HUES48 (cell line): Measurements from ENCODE around the gene SERINC2.
A peak's percentile ranks its signal among the peaks of the same experiment; 100 is the strongest.
"Not testable (repeated sequence)": the region's sequence is repeated elsewhere in the genome, so short reads cannot be mapped to it uniquely, and the experiment has no call there.

Source experiments
- H3K27ac ChIP-seq: one replicate; pipeline ENCODE4 v1.7.0; 2013; ENCODE audit warnings: low read depth, low read length, inconsistent platforms
- H3K27me3 ChIP-seq: 2 replicates; pipeline ENCODE4 v1.6.1; 2013; ENCODE audit warnings: mild to moderate bottlenecking, low read length; ENCODE audit not compliant: control insufficient read depth, insufficient read depth
- H3K36me3 ChIP-seq: 2 replicates; pipeline ENCODE4 v1.6.1; 2013; ENCODE audit warnings: low read length; ENCODE audit not compliant: control insufficient read depth, insufficient read depth
- H3K4me1 ChIP-seq: 2 replicates; pipeline ENCODE4 v1.6.1; 2013; ENCODE audit warnings: mild to moderate bottlenecking, low read length; ENCODE audit not compliant: control insufficient read depth, insufficient read depth
- H3K4me3 ChIP-seq: 2 replicates; pipeline ENCODE4 v1.5.1; 2013; ENCODE audit warnings: mild to moderate bottlenecking, low read depth, low read length
- H3K9ac ChIP-seq: 2 replicates; pipeline ENCODE4 v1.6.1; 2013; ENCODE audit warnings: mild to moderate bottlenecking, low read depth, low read length, moderate library complexity
- H3K9me3 ChIP-seq: 2 replicates; pipeline ENCODE4 v1.6.1; 2013; ENCODE audit warnings: low read length; ENCODE audit not compliant: control insufficient read depth, insufficient read depth

SERINC2 gene

GRCh38 chr1:31426249-31426922 is 13.4 kb downstream of the SERINC2 start:
- Histone ChIP-seq H3K36me3 (peaks cover 15% of the 10 kb centered on the region), H3K9ac (no peak overlapping the region)

GRCh38 chr1:31427322-31427721 is 14.3 kb downstream of the SERINC2 start:
- Histone ChIP-seq H3K4me1 (no peaks in the 10 kb centered on the region), H3K4me3 (no peak overlapping the region), H3K36me3 (peaks cover 15% of the 10 kb centered on the region), H3K27ac (no peak overlapping the region), H3K9ac (no peak overlapping the region), H3K27me3 (no peaks in the 10 kb centered on the region), H3K9me3 (no peaks in the 10 kb centered on the region)

More at GRCh38 chr1:31426249-31426922, 13.4 kb downstream of the SERINC2 start:
- Histone ChIP-seq H3K9me3 (no peaks in the 10 kb centered on the region), H3K27me3 (no peaks in the 10 kb centered on the region), H3K4me1 (peaks cover 3% of the 10 kb centered on the region; the same call in 1 of the 2 replicates), H3K4me3 (no peak overlapping the region), H3K27ac (no peak overlapping the region)

- H3K9me3 ChIP-seq = no peaks in the 10 kb centered on the region
- no peak overlapping the region for H3K4me3 ChIP-seq
- H3K4me1 ChIP-seq = no peaks in the 10 kb centered on the region
- no peak overlapping the region for H3K27ac ChIP-seq
- H3K9ac ChIP-seq = no peak overlapping the region
- H3K36me3 ChIP-seq = peaks cover 15% of the 10 kb centered on the region
- no peaks in the 10 kb centered on the region for H3K27me3 ChIP-seq
These were observed 15.6 kb downstream of the SERINC2 start for GRCh38 chr1:31428436-31429221.

- no peaks in the 10 kb centered on the region for H3K4me1 ChIP-seq
- H3K27me3 ChIP-seq = no peaks in the 10 kb centered on the region
- no peak overlapping the region for H3K4me3 ChIP-seq
- H3K9me3 ChIP-seq = no peaks in the 10 kb centered on the region
- H3K9ac ChIP-seq = no peak overlapping the region
- no peak overlapping the region for H3K27ac ChIP-seq
- H3K36me3 ChIP-seq = peaks cover 15% of the 10 kb centered on the region
These were observed 16.6 kb downstream of the SERINC2 start for GRCh38 chr1:31429583-31429982.

- not testable (repeated sequence) for H3K36me3 ChIP-seq, H3K27me3 ChIP-seq, H3K9ac ChIP-seq, H3K27ac ChIP-seq, H3K4me1 ChIP-seq, H3K9me3 ChIP-seq, H3K4me3 ChIP-seq
These were observed 18.6 kb downstream of the SERINC2 start for GRCh38 chr1:31431351-31432257.

- Histone ChIP-seq H3K4me3 (no peak overlapping the region), H3K36me3 (peaks cover 2% of the 10 kb centered on the region; the same call in 1 of the 2 replicates), H3K9ac (no peak overlapping the region), H3K27ac (no peak overlapping the region), H3K27me3 (no peaks in the 10 kb centered on the region), H3K4me1 (no peaks in the 10 kb centered on the region), H3K9me3 (no peaks in the 10 kb centered on the region)
These were observed 19.8 kb downstream of the SERINC2 start for GRCh38 chr1:31432592-31433395.

- Histone ChIP-seq H3K36me3 (peaks cover 2% of the 10 kb centered on the region; the same call in 1 of the 2 replicates), H3K27ac (no peak overlapping the region), H3K4me3 (no peak overlapping the region), H3K9me3 (no peaks in the 10 kb centered on the region), H3K9ac (no peak overlapping the region), H3K4me1 (no peaks in the 10 kb centered on the region), H3K27me3 (no peaks in the 10 kb centered on the region)
These were observed 20.4 kb downstream of the SERINC2 start for GRCh38 chr1:31433396-31433930.

GRCh38 chr1:31434101-31434871 is 21.3 kb downstream of the SERINC2 start:
- Histone ChIP-seq H3K27me3 (no peaks in the 10 kb centered on the region), H3K9ac (no peak overlapping the region), H3K4me3 (no peak overlapping the region), H3K4me1 (no peaks in the 10 kb centered on the region), H3K27ac (no peak overlapping the region), H3K36me3 (no peaks in the 10 kb centered on the region), H3K9me3 (no peaks in the 10 kb centered on the region)

GRCh38 chr1:31434979-31435378 is 22.0 kb downstream of the SERINC2 start:
- Histone ChIP-seq H3K27me3 (no peaks in the 10 kb centered on the region), H3K9ac (no peak overlapping the region), H3K4me1 (no peaks in the 10 kb centered on the region), H3K27ac (peak overlapping the region; percentile 4), H3K36me3 (no peaks in the 10 kb centered on the region), H3K9me3 (no peaks in the 10 kb centered on the region), H3K4me3 (no peak overlapping the region)
